ENCODE results near the gene SLC17A5.
A peak's percentile ranks its signal among the peaks of the same experiment; 100 is the strongest.
"Not testable (repeated sequence)": the region's sequence is repeated elsewhere in the genome, so short reads cannot be mapped to it uniquely, and the experiment has no call there.

The SLC17A5 gene

DNA sequence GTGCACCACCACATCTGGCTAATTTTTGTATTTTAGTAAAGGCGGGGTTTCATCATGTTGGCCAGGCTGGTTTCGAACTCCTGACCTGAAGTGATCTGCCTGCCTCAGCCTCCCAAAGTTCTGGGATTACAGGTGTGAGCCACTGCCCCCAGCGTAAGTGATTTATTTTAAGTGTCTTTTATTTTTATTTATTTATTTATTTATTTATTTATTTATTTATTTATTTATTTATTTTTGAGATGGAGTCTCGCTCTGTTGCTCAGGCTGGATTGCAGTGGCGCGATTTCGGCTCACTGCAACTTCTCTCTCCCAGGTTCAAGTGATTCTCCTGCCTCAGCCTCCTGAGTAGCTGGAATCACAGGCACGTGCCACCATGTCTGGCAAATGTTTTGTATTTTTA, 30.3 kb downstream of the SLC17A5 start:
- not testable (repeated sequence) for DNase-seq (ENCODE audit: extremely low read depth in 1 of 2, low read depth in 1 of 2)

- DNase-seq (ENCODE audit: extremely low read depth in 1 of 2, low read depth in 1 of 2) = not testable (repeated sequence)
These were observed 35.7 kb downstream of the SLC17A5 start for GRCh38 chr6:73618082-73618481.

DNA sequence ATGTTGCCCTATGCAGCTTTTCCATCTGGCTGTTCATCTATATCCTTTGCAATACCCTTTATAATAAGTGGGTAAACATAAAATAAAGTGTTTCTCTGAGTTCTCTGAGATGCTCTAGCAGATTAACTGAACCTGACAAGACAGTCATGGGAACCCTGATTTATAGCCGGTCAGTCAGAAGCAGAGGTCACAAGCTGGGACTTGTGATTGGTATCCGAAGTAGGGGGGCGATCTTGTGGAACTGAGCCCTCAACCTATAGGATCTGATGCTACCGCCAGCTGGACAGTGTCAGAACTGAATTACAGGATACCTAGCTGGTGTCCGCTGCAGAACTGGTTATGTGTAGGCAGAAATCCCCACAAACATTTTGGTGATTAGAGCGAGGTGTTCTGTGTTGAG, 39.0 kb downstream of the SLC17A5 start:
- DNase-seq (ENCODE audit: extremely low read depth in 1 of 2, low read depth in 1 of 2) = no peak

- DNase-seq (ENCODE audit: extremely low read depth in 1 of 2, low read depth in 1 of 2) = no peak
These were observed 39.8 kb downstream of the SLC17A5 start for GRCh38 chr6:73613806-73614536.

DNA sequence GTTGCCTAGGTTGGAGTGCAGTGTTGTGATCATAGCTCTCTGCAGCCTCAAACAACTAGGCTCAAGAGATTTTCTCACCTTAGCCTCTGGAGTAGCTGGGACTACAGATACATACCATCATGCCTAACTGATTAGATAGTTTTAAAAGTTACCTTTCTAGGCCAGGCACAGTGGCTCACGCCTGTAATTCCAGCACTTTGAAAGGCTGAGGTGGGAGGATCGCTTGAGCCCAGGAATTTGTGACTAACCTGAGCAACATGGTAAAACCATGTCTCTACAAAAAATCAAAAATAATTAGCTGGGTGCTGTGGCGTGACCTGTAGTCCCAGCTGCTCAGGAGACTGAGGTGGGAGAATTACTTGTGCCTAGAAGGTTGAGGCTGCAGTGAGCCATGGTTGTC, 41.2 kb downstream of the SLC17A5 start:
- DNase-seq (ENCODE audit: extremely low read depth in 1 of 2, low read depth in 1 of 2) = no peak

DNA sequence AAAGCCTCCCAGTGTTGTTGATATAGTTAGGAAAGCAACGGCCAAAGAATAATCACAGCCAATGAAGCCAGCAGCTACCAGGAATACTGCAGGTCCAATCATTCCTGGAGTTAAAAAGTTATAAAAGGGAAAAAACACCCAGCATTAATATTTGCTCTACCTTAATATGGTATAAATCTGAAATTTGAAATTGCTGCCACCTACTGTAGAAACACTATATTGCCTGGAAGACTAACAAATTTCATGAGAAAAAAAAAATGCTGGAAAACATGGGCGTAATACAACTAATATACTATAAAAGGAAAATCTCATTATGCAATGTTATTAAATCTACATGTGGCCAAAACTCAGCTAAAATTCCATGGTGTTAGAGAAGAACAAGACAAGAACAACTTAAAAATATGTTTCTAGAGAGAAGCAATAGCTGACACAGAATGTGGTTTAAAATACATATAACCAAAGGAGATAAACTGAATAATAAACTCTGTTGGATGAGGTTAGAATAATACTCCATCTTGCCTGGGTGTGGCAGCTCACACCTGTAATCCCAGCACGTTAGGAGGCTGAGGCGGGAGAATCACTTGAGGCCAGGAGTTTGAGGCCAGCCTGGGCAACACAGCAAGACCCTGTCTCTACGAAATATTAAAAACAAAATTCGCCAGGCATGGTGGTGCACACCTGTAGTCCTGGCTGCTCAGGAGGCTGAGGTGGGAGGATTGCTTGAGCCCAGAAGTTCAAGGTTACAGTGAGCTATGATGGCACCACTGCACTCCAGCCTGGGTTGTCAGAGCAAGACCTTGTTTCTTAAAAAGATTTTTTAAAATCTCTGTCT, 43.1 kb downstream of the SLC17A5 start:
- no peak for DNase-seq (ENCODE audit: extremely low read depth in 1 of 2, low read depth in 1 of 2)

DNA sequence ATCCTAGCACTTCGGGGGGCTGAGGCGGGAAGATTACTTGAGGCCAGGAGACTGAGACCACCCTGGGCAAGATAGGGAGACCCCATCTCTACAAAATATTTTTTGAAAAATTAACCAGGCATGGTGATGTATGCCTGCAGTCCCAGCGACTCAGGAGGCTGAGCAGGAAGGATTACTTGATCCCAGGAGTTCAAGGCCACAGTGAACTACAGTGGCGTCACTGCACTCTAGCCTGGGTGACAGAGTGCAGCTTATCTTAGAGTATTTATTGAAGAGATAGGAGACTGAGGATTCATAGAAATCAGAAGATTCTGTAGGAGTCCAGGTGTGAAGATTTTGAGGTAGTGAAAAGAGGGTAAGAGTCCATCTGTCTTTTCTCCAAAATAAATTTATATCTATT, 45.0 kb downstream of the SLC17A5 start:
- DNase-seq (ENCODE audit: extremely low read depth in 1 of 2, low read depth in 1 of 2) = no peak

- no peak for DNase-seq (ENCODE audit: extremely low read depth in 1 of 2, low read depth in 1 of 2)
These were observed 47.4 kb downstream of the SLC17A5 start for GRCh38 chr6:73606428-73606827.

- DNase-seq (ENCODE audit: extremely low read depth in 1 of 2, low read depth in 1 of 2) = no peak
These were observed 49.3 kb downstream of the SLC17A5 start for GRCh38 chr6:73604461-73604860.

GRCh38 chr6:73604020-73604419, 49.8 kb downstream of the SLC17A5 start:
- no peak for DNase-seq (ENCODE audit: extremely low read depth in 1 of 2, low read depth in 1 of 2)

DNA sequence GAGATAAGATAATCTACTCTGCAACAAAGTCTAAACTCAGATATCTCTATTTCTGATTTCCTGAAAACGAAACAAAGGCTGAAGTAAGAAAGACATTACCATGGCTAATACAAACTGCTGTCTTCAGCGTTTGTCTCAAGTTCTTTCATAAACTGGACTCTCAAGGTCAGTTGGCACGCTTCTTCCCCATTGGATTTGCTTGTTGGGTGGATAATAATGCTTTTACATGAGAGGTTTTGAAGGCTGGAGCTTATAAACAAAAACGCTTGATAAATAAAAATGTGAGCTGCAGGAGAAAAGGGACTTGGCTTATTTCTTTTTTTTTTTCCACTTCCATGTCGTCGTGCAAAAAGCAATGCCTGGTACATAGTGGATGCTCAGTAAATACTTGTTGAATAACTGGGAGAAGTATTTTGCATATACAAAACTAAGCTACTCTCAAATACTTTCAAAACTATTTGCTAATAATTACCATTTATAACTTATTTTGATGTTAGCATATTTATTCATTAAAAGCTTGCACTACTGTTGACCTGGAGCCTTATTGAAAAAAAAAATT, 67.3 kb downstream of the SLC17A5 start:
- no peak for DNase-seq (ENCODE audit: extremely low read depth in 1 of 2, low read depth in 1 of 2)

DNA sequence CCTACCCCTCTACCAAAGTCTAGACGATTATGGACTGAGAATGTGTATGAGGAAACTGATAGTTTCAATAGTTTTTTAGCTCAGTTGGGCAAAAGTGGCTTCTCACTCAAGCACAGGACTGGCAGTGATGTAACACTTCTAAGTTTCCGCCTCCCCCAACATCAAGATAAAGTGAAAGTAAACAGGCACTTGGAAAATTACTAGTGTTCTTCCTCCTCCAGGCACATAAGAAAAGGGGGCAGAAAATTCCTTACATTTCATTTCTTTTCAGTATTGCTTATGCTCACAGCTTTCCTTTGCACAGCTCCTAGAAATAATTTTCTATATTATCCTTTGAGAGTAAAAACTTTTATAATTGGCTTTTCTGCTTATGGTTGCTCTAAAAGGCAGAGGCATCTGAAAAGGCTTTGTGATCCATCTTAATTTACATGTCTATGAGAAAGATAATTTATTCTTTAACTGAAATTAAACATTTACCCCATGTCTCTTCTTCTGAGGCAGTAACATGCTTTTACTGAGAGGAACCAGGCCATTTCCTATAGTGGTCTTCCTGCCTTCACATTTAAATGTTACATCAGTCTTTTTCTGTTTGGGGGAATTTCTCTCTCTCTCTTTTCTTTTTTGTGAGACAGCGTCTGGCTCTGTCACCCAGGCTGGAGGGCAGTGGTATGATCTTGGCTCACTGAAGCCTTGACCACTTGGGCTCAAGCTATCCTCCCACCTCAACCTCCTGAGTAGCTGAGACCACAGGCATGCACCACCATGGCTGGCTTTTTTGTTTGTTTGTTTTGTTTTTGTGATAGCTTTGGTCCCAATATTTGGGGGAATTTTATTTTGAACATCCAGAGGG, 68.0 kb downstream of the SLC17A5 start:
- no peak for DNase-seq (ENCODE audit: extremely low read depth in 1 of 2, low read depth in 1 of 2)

DNA sequence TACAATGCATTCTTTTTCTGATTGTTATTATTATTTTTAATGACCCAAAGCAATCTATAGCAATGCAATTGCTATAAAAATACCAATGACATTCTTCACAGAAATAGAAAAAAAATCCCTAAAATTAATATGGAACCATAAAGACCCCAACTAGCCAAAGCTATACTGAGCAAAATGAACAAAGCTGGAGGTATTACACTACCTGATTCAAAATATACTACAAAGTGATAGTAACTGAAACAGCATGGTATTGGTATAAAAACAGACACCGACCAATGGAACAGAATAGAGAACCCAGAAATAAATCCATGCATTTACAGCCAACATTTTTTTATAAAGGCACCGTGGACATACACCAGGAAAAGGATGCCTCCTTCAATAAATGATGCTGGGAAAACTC, 72.5 kb downstream of the SLC17A5 start:
- DNase-seq (ENCODE audit: extremely low read depth in 1 of 2, low read depth in 1 of 2) = no peak

DNA sequence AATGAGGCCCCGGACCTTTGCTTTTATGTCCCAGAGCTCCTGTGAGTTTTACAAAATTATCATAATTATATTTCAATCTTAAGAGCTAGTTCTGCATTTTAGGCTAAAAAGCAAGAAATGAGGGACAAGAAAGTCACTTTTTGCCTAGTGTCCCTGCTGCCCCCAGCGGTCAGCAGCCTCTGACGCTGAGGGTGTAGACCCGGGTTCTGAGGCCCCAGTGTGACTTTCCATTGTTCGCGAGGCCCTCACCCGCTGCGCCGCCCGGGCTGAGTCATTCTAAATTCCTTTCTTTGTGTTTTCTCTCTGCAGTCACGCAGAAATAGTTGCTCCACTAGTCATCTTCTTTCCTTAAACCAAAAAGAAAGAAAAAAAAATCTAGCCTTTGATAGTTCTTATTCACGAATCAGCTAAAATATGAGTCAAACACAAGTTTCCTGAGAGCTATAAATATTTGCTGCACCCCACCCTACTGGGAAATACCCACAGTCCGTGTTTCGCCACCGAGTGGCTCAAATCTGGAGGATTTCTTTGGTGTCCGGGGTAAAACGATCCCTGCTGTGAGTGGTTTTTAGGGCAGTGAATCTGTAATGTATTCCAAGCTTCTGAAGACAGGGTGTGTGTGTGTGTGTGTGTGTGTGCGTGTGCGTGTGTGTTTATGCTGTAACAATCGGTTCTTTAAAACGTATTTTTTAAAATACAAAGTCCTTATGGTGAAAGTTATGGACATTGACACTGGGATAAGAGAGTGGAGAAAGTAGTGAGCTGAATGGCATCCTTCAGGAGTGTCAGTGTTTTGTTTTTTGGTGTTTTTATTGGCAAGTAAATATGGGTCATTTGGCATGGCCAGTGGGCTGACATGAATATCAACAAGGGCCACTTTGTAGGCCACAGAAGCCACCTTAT, 73.3 kb downstream of the SLC17A5 start:
- peak; percentile 44 to 55 for DNase-seq (ENCODE audit: extremely low read depth in 1 of 2, low read depth in 1 of 2)

DNA sequence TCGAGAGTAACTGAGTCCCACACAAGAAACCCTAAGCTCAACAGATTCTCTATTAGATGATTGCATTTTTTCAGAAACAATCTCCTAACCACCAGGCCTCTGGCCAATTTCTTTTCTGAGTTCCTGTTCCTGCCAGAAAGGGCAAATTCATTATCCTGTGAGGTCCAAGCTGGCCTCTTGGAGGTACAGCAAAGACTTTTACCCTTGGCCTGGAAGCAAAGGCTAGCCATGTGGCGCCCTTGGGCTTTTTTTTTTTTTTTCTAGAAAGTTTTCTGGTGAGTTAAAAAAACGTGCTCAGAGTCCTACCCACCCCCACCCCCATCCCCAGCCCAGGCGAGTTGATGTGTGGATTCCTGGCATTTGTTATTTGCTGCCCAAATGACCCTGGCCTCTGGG, 73.9 kb downstream of the SLC17A5 start:
- DNase-seq (ENCODE audit: extremely low read depth in 1 of 2, low read depth in 1 of 2) = no peak

DNA sequence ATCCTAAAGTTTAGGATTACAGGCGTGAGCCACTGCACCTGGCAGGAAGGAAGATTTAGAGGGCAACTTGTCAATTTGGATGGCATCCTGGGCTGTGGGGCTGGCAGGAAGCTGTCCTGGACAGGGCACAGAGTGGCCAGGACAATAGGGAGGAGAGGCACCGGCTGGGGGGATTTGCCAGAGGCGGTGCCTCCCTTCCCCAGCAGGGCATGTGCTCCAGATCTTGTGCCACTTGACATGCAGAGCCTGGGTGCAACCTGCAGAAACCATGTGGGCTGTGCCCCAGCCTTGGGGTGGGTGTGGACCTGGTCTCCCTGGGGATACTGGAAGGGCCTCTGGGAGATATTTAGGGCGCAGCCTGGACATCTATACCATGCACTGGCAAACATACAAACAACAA, 74.4 kb downstream of the SLC17A5 start:
- no peak for DNase-seq (ENCODE audit: extremely low read depth in 1 of 2, low read depth in 1 of 2)

GRCh38 chr6:73577676-73578075, 76.1 kb downstream of the SLC17A5 start:
- DNase-seq (ENCODE audit: extremely low read depth in 1 of 2, low read depth in 1 of 2) = no peak

- DNase-seq (ENCODE audit: extremely low read depth in 1 of 2, low read depth in 1 of 2) = not testable (repeated sequence)
These were observed 81.3 kb downstream of the SLC17A5 start for GRCh38 chr6:73572531-73572930.

GRCh38 chr6:73571218-73572181, 82.3 kb downstream of the SLC17A5 start:
- not testable (repeated sequence) for DNase-seq (ENCODE audit: extremely low read depth in 1 of 2, low read depth in 1 of 2)

Measured in activated CD8-positive, alpha-beta memory T cell treated with anti-CD3 and anti-CD28 coated beads for 1 hour (primary cell).